HEK293T (cell line): Measurements from ENCODE around the gene UQCRQ.

Experiments
- FOXA1 ChIP-seq: fragments of 450-650 bp; IDR thresholded peaks from 2 replicates; pipeline ENCODE4 v1.6.1; 2016; ENCODE audit warnings: mild to moderate bottlenecking
- FOXM1 ChIP-seq: fragments of 450-650 bp; IDR thresholded peaks from 2 replicates; pipeline ENCODE4 v1.6.1; 2017; ENCODE audit warnings: mild to moderate bottlenecking, borderline replicate concordance
- LEF1 ChIP-seq: fragments of 450-650 bp; IDR thresholded peaks from 2 replicates; pipeline ENCODE4 v1.6.1; 2017; ENCODE audit warnings: mild to moderate bottlenecking, borderline replicate concordance
- NFRKB ChIP-seq: fragments of 450-650 bp; IDR thresholded peaks from 2 replicates; pipeline ENCODE4 v1.6.1; 2016; ENCODE audit warnings: mild to moderate bottlenecking, moderate library complexity
- PKNOX1 ChIP-seq: fragments of 450-650 bp; IDR thresholded peaks from 2 replicates; pipeline ENCODE4 v1.6.1; 2016
- SP1 ChIP-seq: fragments of 450-650 bp; IDR thresholded peaks from 2 replicates; pipeline ENCODE4 v1.6.1; 2017
- SUZ12 ChIP-seq: fragments of 450-650 bp; IDR thresholded peaks from 2 replicates; pipeline ENCODE4 v1.6.1; 2016; ENCODE audit warnings: mild to moderate bottlenecking
- ZNF384 ChIP-seq: fragments of 450-650 bp; IDR thresholded peaks from 2 replicates; pipeline ENCODE4 v1.6.1; 2016

GRCh38 chr5:132886064-132886823 lies 19.8 kb downstream of the UQCRQ start:
- no peak for TF ChIP-seq SP1
- no peak for TF ChIP-seq ZNF384
- TF ChIP-seq FOXA1, result no peak
- no peak for TF ChIP-seq PKNOX1
- TF ChIP-seq LEF1, result no peak
- TF ChIP-seq SUZ12, result no peak
- no peak for TF ChIP-seq FOXM1
- TF ChIP-seq NFRKB, result no peak
